ENCODE results near the gene TPRG1L.
"Not testable (repeated sequence)": the region's sequence is repeated elsewhere in the genome, so short reads cannot be mapped to it uniquely, and the experiment has no call there.

Gene TPRG1L

GRCh38 chr1:3624200-3625136, at the start of gene TPRG1L:
Gene TPRG1L (plus strand): TSS chr1:3625015. CDS start chr1:3625073, 58 bp downstream.
- peak; percentile 87 for FAIRE-seq

GRCh38 chr1:3575515-3575914, 49.3 kb upstream of the TPRG1L start:
- not testable (repeated sequence) for FAIRE-seq

GRCh38 chr1:3575993-3576392, 48.8 kb upstream of the TPRG1L start:
- FAIRE-seq, result no peak

GRCh38 chr1:3577300-3577699, 47.5 kb upstream of the TPRG1L start:
- FAIRE-seq, result no peak

DNA sequence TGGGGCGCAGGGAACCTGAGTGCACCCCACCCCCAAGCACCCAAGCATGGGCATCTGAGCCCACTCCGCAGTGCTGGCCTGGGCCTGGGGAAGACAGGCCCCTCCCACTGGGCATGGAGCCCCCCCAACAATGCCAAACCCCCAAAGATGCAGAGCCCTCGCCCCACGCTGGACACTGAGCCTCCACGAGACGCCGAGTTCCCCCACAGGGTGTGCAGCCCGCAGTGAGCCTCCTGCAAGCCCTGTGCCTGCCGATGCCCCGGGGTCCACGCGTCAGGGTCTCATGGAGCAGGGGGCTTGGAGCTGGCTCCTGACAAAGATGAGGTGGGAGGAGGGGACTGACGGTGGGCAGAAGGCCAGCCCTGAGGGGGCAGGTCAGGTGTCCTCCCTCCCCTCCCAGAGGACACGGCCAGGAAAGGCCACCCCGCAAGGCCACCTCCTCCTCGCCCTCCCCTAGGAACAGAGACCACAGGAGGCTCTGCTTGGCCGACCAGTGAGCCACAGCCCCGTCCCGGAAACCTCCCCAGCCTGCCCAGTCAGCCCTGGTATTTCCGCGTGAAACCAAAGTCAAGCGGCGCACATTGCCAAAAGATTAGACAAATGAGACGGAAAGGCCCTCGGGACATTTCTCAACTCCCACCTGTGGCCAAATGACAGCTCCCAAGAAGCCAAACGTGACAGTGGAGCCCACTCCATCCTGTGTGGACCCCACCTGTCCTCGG, 46.9 kb upstream of the TPRG1L start:
- no peak for FAIRE-seq

DNA sequence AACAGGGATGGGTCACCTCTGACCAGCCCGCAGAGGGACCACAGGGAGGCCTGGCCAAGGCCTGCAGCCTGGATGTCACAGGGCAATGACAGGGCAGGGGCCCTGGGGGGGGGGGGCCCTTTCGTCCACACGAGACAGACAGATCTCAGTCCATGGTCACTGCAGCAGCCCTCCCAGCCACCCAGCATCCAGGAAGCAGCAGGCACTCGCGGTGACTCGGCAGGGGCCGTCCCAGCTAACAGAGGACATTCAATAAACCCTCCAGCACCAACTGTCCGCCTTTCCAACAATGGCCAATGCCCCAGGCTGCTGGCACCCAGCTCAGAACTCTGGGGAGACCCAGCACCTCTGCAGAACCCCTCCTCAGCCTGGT, 46.4 kb upstream of the TPRG1L start:
- no peak for FAIRE-seq

DNA sequence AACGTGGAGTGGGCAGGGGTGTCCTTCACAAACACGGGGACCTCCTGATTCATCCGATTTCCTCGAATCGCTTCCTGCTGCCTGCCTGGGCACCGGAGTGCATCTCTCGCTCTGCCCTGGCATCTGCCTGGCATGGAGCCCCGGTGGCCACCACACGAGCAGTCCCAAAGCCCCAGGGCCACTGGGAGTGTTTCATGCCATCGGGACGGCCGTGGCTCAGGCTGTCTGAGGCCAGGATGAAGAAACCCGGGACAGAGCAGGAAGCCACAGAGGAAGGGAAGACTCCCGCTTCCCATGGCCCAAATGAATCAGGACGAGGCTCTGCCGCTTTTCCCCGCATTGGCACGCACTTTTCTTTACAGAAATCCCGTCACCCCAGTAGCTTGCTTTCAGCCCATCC, 45.9 kb upstream of the TPRG1L start:
- no peak for FAIRE-seq

DNA sequence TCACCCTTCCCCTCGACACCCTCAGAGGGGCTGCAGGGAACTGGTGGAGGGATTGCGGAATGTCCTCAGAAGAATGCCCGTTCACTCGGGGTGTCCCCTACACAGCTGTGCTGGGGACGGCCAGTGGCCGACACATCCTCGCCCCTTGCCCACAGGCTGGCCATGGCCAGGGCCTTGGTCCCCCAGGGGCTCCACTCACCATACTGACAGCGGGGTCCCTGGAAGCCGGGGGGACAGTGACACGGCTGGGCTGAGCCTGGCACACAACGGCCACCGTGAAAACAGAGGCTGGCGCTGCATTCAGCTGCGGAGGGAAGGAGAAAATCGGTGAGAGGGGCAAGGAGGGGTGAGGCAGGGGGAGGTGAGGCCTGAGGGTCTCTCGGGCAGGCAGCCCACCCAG, 45.2 kb upstream of the TPRG1L start:
- FAIRE-seq, result no peak

DNA sequence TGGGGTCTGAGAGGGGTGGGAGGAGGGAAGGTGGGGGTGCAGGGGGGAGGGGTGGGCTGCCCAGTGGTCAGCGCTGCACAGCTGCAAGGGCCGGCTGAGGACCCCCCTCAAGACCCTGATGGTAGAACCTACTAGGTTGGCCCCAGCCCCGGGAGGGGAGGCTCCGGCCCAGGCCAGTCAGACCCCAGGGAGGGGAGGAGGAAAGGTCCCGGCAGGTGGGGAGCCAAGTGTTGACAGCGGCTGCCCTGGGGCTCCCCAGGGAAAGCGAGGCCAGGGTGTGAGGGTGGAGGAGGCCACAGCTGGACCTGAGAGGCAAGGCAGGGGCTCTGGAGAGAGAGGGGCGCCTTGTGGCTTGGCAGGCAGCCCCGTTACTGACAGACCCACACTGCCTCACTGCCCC, 44.6 kb upstream of the TPRG1L start:
- no peak for FAIRE-seq

DNA sequence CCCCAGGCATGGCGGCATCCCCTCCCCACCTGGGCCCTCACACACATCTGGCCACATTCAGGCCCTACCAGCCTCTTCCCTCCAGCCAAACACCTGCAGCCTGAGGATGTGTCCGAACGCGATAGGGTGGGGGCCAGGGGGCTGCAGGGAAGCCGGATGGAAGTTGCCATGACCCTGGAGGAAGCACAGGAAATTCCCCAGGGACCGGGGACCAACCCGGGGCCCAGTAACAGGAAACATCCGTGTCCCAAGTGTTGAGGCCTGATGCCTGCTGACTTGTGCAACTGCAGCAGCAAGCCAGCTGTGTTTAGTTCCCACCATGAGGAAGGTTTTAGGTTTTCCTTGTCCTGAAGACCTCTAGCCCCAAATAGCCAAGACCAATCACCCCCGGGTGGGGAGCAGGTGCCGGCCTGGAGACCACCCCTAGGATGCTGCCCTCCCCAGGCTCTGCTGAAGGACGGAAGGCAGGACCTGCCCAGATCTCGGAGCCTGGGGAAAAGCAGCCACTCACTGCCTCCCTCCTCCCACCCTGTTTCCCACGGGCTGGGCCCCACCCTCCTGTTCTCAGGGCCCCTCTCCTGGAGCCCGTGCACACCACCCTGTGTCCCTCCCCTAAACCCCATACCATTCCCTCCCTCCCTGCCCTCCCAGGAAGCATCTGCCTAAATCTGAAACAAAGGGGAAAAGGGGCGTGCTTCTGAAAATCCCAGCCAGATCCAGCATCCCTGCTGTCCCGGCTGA, 43.3 kb upstream of the TPRG1L start:
- no peak for FAIRE-seq

- FAIRE-seq, result not testable (repeated sequence)
Measured at GRCh38 chr1:3583751-3584150, 41.1 kb upstream of the TPRG1L start.

GRCh38 chr1:3584915-3585314, 39.9 kb upstream of the TPRG1L start:
- no peak for FAIRE-seq

GRCh38 chr1:3585353-3585868, 39.4 kb upstream of the TPRG1L start:
- FAIRE-seq, result not testable (repeated sequence)

GRCh38 chr1:3585940-3586568, 38.8 kb upstream of the TPRG1L start:
- no peak for FAIRE-seq

GRCh38 chr1:3586986-3587759, 37.6 kb upstream of the TPRG1L start:
- FAIRE-seq, result no peak

DNA sequence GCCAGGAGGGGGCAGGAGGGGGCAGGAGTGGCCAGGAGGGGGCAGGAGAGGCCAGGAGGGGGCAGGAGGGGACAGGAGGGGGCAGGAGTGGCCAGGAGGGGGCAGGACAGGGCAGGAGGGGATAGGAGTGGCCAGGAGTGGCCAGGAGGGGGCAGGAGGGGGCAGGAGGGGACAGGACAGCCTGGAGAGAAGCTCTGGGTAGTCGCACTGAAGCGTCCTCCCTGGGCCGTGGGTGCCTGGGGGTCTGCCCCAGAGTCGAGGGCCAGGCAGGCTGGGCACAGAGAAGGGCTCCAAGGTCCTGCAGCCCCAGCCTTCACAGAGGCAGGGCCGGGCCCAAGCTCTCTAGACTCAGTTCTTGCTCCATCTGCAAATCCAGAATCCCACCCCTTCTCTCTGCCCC, 36.4 kb upstream of the TPRG1L start:
- no peak for FAIRE-seq

DNA sequence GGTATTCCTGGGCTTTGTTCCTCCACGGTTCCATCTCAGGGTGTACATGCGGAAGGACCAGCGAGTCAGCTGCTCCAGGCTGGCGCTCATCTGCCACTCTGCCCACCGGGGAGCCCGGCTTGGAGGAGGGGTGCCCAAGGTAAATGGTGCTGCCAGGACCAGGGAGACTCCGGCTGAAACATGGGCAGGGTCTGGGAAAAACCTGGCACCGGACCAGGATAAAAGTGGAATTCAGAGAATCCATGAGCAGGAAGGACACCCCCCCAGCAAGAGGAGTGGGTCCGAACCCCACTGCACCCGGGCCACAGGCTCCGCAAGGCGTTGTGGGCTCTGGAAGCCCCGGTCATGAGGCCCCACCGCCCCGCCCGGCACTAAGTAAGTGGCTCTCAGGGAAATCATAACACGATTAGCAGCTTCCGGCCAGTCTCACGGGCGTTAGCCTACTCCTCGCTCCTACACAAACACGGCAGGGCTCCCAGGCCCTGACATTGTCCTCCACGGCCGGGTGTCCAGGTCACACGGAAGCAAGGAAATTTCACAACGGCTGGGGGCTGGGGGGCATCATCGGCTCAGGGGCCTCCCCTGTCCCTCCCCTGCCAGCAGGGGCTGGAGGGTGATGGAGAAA, 34.6 kb upstream of the TPRG1L start:
- no peak for FAIRE-seq

GRCh38 chr1:3590951-3591865, 33.6 kb upstream of the TPRG1L start:
- FAIRE-seq, result no peak

DNA sequence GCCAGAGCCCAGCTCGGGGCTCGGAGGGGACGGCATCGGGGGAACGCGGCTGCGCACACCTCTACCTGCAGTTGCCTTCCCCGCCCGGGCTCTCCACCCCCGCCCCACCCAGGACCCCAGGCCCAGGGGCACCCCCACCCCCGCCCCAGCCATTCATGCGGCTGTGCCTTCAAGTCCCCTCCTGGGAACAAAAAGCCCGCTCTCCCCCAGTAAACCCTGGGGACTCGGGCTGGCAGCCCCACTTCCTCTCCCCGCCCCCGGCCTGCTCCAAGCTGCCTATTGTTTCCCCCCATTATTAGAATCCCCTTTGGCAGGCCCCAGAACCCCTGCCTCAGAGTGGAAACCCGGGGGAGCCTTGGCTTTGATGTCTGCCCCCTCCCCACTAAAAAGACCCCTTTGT, 31.5 kb upstream of the TPRG1L start:
- FAIRE-seq, result no peak

DNA sequence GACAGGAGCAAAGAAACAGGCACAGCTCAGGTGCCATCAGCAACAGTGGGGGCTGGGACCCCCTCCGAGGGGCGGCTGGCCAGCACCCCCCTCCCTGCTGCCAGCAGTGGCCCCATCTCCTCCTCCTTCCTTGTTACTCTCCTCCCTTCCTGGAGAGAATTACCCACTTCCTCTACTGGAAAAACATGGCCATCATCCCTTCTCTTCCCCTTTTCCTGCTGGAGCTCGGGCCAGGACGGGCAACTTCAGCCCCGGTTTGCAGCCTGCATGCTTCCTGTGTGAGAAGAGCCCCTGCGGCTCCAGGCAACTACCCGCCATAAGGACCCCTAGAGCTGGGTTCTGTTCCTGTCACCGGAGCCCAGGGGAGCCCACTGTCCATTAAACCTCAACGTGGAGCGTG, 31.1 kb upstream of the TPRG1L start:
- FAIRE-seq, result no peak

All from G401.6 (cell line).